ENCODE data around the gene SNORC.

The SNORC gene

DNA sequence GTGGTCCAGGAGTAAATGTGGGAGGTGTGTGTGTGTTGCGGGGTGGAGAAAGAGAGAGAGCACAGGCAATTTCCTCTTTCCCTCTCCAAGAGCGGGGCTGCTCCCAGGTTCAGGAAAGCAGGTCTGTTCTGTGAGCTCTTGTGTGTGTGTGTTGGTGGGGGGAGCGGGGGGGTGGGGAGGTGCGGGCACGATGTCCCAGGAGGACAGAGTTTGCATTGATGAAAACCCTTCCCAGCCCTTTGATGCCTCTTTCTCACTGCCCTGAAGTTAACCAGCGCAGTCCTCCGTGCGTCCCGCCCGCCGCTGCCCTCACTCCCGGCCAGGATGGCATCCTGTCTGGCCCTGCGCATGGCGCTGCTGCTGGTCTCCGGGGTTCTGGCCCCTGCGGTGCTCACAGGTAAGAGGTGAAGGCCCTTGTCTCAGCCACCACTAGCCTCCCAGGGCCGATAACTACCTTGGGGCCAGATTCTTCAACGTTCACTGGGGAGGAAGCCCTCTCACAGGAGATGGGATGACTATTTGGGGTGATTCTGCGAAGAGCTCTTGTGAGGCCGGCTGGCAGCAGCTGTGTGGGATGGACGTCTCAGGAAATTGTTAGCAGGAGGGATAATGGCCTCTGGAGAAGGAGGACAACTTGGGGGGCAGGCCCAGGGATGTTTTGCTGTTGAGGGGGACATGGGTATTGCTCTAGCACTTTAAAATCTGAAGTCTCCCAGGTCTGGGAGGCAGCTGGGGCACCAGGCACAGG, at the start of gene SNORC:
TSS of gene SNORC (plus strand) at position 247 of the 748 bp plus-strand sequence. CDS start at position 325, 78 bp downstream.
- H3K36me3 ChIP-seq (ENCODE audit: insufficient read depth, insufficient read length, low read length) = no peaks in the 10 kb centered on the region
- no peaks in the 10 kb centered on the region for H3K9me3 ChIP-seq (ENCODE audit: insufficient read depth, low read length)
- peaks cover 9% of the 10 kb centered on the region for H3K27me3 ChIP-seq (ENCODE audit: insufficient read depth, insufficient read length)
- TF ChIP-seq ZNF274 (IDR thresholded peaks at IDR 0.05; ENCODE audit: low read depth, low read length) (no peak), YY1 (IDR thresholded peaks at IDR 0.05; ENCODE audit: insufficient read depth, insufficient read length) (no peak), SUZ12 (IDR thresholded peaks at IDR 0.05; ENCODE audit: extremely low read depth, insufficient read depth, insufficient read length) (no peak)
- DNase-seq (ENCODE audit: low read depth, low spot score) = no peak
- H3K4me3 ChIP-seq (ENCODE audit: insufficient read length, low read depth) = no peak within 1 kb of the TSS
- H3K9ac ChIP-seq (ENCODE audit: insufficient read length, low read depth) = no peak within 1 kb of the TSS
- peaks cover 15% of the 10 kb centered on the region for H3K4me1 ChIP-seq (ENCODE audit: insufficient read depth, insufficient read length)

DNA sequence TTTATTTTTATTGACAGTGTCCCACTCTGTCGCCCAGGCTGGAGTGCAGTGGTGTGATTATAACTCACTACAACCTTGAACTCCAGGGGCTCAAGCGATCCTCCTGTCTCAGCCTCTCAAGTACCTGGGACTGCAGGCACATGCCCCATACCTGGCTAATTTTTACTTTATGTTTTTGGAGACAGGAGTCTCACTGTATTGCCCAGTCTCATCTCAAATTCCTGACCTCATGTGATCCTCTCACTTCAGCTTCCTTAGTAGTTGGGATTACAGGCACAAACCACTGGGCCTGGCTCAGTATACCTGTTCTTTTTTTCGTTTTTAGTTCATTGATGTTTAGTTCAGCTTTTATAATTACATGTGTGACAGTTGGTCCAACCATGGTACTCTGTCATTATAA, 40.1 kb upstream of the SNORC start:
- no peak overlapping the region for H3K9ac ChIP-seq (ENCODE audit: insufficient read length, low read depth)
- H3K4me3 ChIP-seq (ENCODE audit: insufficient read length, low read depth) = no peak overlapping the region
- no peaks in the 10 kb centered on the region for H3K27me3 ChIP-seq (ENCODE audit: insufficient read depth, insufficient read length)
- no peak for TF ChIP-seq YY1 (IDR thresholded peaks at IDR 0.05; ENCODE audit: insufficient read depth, insufficient read length)
- no peak for TF ChIP-seq SUZ12 (IDR thresholded peaks at IDR 0.05; ENCODE audit: extremely low read depth, insufficient read depth, insufficient read length)
- TF ChIP-seq ZNF274 (IDR thresholded peaks at IDR 0.05; ENCODE audit: low read depth, low read length) = no peak
- peaks cover 64% of the 10 kb centered on the region for H3K36me3 ChIP-seq (ENCODE audit: insufficient read depth, insufficient read length, low read length)
- no peak for DNase-seq (ENCODE audit: low read depth, low spot score)
- no peaks in the 10 kb centered on the region for H3K4me1 ChIP-seq (ENCODE audit: insufficient read depth, insufficient read length)
- no peaks in the 10 kb centered on the region for H3K9me3 ChIP-seq (ENCODE audit: insufficient read depth, low read length)

DNA sequence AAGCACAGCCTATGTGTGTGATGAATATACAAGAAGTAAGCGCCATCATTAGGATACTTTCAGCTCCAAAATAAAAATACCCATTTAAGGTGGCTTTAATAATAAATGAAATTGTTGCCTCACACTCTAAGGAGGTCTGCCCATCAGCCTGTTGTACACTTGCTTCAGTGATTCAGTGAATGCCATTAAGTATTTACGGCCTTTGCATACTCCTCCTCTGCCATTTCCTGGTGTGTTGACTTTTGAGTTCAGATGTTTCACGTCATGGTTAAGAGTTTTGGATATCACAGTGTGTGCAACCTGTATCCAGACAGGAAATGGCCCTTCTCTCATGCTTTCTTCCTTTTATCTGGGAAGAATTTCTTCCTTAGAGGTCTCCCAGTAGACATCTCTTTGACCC, 38.6 kb upstream of the SNORC start:
- no peaks in the 10 kb centered on the region for H3K9me3 ChIP-seq (ENCODE audit: insufficient read depth, low read length)
- no peak for DNase-seq (ENCODE audit: low read depth, low spot score)
- TF ChIP-seq SUZ12 (IDR thresholded peaks at IDR 0.05; ENCODE audit: extremely low read depth, insufficient read depth, insufficient read length) (no peak), ZNF274 (IDR thresholded peaks at IDR 0.05; ENCODE audit: low read depth, low read length) (no peak), YY1 (IDR thresholded peaks at IDR 0.05; ENCODE audit: insufficient read depth, insufficient read length) (no peak)
- H3K4me1 ChIP-seq (ENCODE audit: insufficient read depth, insufficient read length) = no peaks in the 10 kb centered on the region
- H3K9ac ChIP-seq (ENCODE audit: insufficient read length, low read depth) = no peak overlapping the region
- H3K4me3 ChIP-seq (ENCODE audit: insufficient read length, low read depth) = no peak overlapping the region
- peaks cover 71% of the 10 kb centered on the region for H3K36me3 ChIP-seq (ENCODE audit: insufficient read depth, insufficient read length, low read length)
- no peaks in the 10 kb centered on the region for H3K27me3 ChIP-seq (ENCODE audit: insufficient read depth, insufficient read length)

DNA sequence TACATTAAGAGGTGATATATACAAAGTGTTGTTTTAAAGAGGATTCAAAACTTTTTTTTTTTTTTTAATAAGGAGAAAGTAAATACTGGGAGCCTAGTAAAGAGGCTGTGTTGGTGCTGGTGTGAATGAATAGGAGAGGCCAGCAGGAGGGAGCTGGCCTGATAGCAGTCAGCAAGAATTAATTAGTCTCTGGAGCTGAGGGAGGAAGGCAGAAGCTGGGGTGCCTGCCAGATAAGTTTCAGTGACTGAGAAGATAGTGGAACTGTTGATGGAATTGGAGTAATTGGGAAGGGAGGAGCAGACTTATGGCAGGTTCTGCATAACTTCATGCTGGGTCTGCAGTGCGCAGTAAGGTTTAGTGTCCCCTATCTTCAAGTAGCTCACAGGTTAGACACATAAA, 36.2 kb upstream of the SNORC start:
- Histone ChIP-seq H3K27me3 (ENCODE audit: insufficient read depth, insufficient read length) (no peaks in the 10 kb centered on the region), H3K36me3 (ENCODE audit: insufficient read depth, insufficient read length, low read length) (peaks cover 79% of the 10 kb centered on the region), H3K9me3 (ENCODE audit: insufficient read depth, low read length) (no peaks in the 10 kb centered on the region), H3K9ac (ENCODE audit: insufficient read length, low read depth) (no peak overlapping the region), H3K4me1 (ENCODE audit: insufficient read depth, insufficient read length) (no peaks in the 10 kb centered on the region), H3K4me3 (ENCODE audit: insufficient read length, low read depth) (no peak overlapping the region)
- no peak for DNase-seq (ENCODE audit: low read depth, low spot score)
- no peak for TF ChIP-seq ZNF274 (IDR thresholded peaks at IDR 0.05; ENCODE audit: low read depth, low read length)

DNA sequence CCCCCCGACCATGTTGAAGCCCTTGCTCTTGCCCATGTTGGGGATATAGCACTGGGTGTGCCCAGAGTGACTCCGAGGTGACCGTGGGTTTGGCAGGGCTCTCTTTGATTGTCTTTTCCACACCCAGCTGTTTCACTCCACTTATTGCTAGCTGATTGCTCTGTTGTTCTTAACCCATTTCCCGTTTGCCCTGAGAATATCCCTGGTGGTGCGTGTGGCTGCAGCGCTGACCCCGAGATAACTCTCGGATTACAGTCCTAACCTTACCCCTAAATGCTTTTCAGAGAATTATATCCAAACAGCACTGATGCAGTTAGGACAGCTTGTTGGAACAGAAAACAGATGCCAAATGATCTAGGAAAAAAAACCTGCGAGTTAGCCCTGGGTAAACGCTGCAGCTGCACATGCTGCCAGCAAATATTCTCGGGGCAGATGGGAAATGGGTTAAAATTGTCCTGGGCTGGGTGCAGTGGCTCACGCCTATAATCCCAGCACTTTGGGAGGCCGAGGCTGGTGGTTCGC, 34.3 kb upstream of the SNORC start:
- Histone ChIP-seq H3K27me3 (ENCODE audit: insufficient read depth, insufficient read length) (no peaks in the 10 kb centered on the region), H3K4me3 (ENCODE audit: insufficient read length, low read depth) (no peak overlapping the region), H3K9me3 (ENCODE audit: insufficient read depth, low read length) (no peaks in the 10 kb centered on the region), H3K9ac (ENCODE audit: insufficient read length, low read depth) (no peak overlapping the region), H3K4me1 (ENCODE audit: insufficient read depth, insufficient read length) (no peaks in the 10 kb centered on the region), H3K36me3 (ENCODE audit: insufficient read depth, insufficient read length, low read length) (peaks cover 80% of the 10 kb centered on the region)
- DNase-seq (ENCODE audit: low read depth, low spot score) = no peak
- TF ChIP-seq ZNF274 (IDR thresholded peaks at IDR 0.05; ENCODE audit: low read depth, low read length) = no peak
- TF ChIP-seq SUZ12 (IDR thresholded peaks at IDR 0.05; ENCODE audit: extremely low read depth, insufficient read depth, insufficient read length) = no peak
- no peak for TF ChIP-seq YY1 (IDR thresholded peaks at IDR 0.05; ENCODE audit: insufficient read depth, insufficient read length)

DNA sequence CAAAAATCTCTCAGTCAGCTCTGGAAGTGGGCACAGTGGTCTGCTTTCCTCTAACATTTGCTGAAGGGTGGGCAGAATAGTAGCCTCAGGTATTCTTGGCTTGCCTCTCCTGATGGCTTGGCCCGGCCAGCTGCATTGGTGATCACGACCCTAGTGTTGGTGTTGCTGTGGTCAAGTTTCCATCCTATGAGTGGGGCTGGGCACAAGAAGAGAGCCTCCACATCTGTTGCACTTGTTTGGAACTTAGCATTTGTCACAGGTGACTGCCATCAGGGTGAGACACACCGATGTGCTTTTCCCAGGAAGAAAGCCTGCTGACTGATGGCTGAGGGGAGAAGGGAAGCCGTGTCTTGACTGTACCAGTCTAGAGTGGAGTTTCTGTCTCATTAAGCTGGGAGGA, 33.1 kb upstream of the SNORC start:
- H3K27me3 ChIP-seq (ENCODE audit: insufficient read depth, insufficient read length) = no peaks in the 10 kb centered on the region
- peaks cover 77% of the 10 kb centered on the region for H3K36me3 ChIP-seq (ENCODE audit: insufficient read depth, insufficient read length, low read length)
- no peak for DNase-seq (ENCODE audit: low read depth, low spot score)
- H3K9me3 ChIP-seq (ENCODE audit: insufficient read depth, low read length) = no peaks in the 10 kb centered on the region
- H3K4me1 ChIP-seq (ENCODE audit: insufficient read depth, insufficient read length) = no peaks in the 10 kb centered on the region
- no peak overlapping the region for H3K4me3 ChIP-seq (ENCODE audit: insufficient read length, low read depth)
- no peak overlapping the region for H3K9ac ChIP-seq (ENCODE audit: insufficient read length, low read depth)
- TF ChIP-seq ZNF274 (IDR thresholded peaks at IDR 0.05; ENCODE audit: low read depth, low read length) (no peak), SUZ12 (IDR thresholded peaks at IDR 0.05; ENCODE audit: extremely low read depth, insufficient read depth, insufficient read length) (no peak), YY1 (IDR thresholded peaks at IDR 0.05; ENCODE audit: insufficient read depth, insufficient read length) (no peak)

DNA sequence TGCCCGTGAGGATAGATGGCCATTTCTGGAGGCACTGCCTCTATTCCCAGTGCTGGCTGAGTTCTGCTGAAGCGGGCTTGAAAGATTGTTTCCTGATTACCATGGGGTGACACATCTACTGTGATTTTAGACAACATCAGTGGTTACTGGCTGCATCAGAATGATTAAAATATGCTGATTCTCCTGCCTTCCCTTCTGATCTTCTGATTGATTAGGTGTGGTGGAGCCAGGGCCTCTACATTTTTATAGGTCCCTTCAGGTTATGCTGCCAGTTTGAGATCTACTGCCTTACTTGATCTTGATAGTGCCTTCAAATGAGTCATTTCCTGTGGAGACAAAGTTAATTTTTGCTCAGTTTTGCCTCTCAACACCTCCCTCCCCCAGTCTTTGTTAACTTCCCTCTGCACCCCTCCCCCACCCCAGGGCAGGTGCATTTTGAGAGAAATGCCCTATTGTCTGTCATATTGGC, 31.6 kb upstream of the SNORC start:
- Histone ChIP-seq H3K9me3 (ENCODE audit: insufficient read depth, low read length) (no peaks in the 10 kb centered on the region), H3K36me3 (ENCODE audit: insufficient read depth, insufficient read length, low read length) (peaks cover 71% of the 10 kb centered on the region), H3K4me1 (ENCODE audit: insufficient read depth, insufficient read length) (no peaks in the 10 kb centered on the region), H3K27me3 (ENCODE audit: insufficient read depth, insufficient read length) (no peaks in the 10 kb centered on the region), H3K9ac (ENCODE audit: insufficient read length, low read depth) (no peak overlapping the region), H3K4me3 (ENCODE audit: insufficient read length, low read depth) (no peak overlapping the region)
- TF ChIP-seq SUZ12 (IDR thresholded peaks at IDR 0.05; ENCODE audit: extremely low read depth, insufficient read depth, insufficient read length) = no peak
- TF ChIP-seq YY1 (IDR thresholded peaks at IDR 0.05; ENCODE audit: insufficient read depth, insufficient read length) = no peak
- no peak for TF ChIP-seq ZNF274 (IDR thresholded peaks at IDR 0.05; ENCODE audit: low read depth, low read length)
- no peak for DNase-seq (ENCODE audit: low read depth, low spot score)

Measured in NT2/D1 (cell line).